Activated CD4-positive, alpha-beta T cell treated with anti-CD3 and anti-CD28 coated beads for 36 hours (primary cell): ENCODE data around the gene DENND1B. TPM values are rescaled to one million over a fixed set of nuclear protein-coding genes. Genes with fewer than 3 reads are reported as not detected.

Experiments
- ATAC-seq: fragments of 200-7000 bp; cut with Tn5 transposase; one replicate; pipeline ENCODE4 v1.10.0; 2021; ENCODE audit warnings: mild to moderate bottlenecking, moderate library complexity
- CTCF ChIA-PET: fragments of 350-600 bp; sonication (Branson Sonifier 250); formaldehyde crosslinking; loops from one replicate; lab custom pipeline; 2021; ENCODE audit warnings: antibody characterized with exemption; lab: Charles Lee
- POLR2A ChIA-PET: fragments of 350-600 bp; sonication (Branson Sonifier 250); formaldehyde crosslinking; loops from one replicate; lab custom pipeline; 2021; ENCODE audit warnings: antibody characterized with exemption, inconsistent platforms; lab: Charles Lee
- DNase-seq: peaks from one replicate; pipeline ENCODE4 v3.0.0-alpha.2; 2020
- H3K27ac Mint-ChIP-seq: one replicate; pipeline ENCODE4 v1.8.0; 2021; ENCODE audit warnings: mixed read lengths
- H3K27me3 Mint-ChIP-seq: one replicate; pipeline ENCODE4 v1.8.0; 2021; ENCODE audit warnings: mixed read lengths
- H3K36me3 Mint-ChIP-seq: one replicate; pipeline ENCODE4 v1.8.0; 2021; ENCODE audit warnings: low read depth, mixed read lengths
- H3K4me1 Mint-ChIP-seq: one replicate; pipeline ENCODE4 v1.8.0; 2021; ENCODE audit warnings: mixed read lengths
- H3K4me3 Mint-ChIP-seq: one replicate; pipeline ENCODE4 v1.8.0; 2021; ENCODE audit warnings: mild to moderate bottlenecking, moderate library complexity, mixed read lengths
- H3K9me3 Mint-ChIP-seq: one replicate; pipeline ENCODE4 v1.8.0; 2021; ENCODE audit warnings: low read depth, mixed read lengths
- intact Hi-C, 2 experiments: fragments of 100-400 bp; cut with DNase I in 1 of 2; cut with micrococcal nuclease in 1 of 2; formaldehyde crosslinking; loops; one replicate each; pipeline versions ENCODE4 v1.14.2 to v1.15.1; 2022 to 2024; cut with DNase I, micrococcal nuclease
- total RNA-seq, 2 experiments: library from RNA; stranded (reverse); gene quantifications; one replicate each; pipeline ENCODE4 v1.2.3, GENCODE V29; 2021

The DENND1B gene, protein sequence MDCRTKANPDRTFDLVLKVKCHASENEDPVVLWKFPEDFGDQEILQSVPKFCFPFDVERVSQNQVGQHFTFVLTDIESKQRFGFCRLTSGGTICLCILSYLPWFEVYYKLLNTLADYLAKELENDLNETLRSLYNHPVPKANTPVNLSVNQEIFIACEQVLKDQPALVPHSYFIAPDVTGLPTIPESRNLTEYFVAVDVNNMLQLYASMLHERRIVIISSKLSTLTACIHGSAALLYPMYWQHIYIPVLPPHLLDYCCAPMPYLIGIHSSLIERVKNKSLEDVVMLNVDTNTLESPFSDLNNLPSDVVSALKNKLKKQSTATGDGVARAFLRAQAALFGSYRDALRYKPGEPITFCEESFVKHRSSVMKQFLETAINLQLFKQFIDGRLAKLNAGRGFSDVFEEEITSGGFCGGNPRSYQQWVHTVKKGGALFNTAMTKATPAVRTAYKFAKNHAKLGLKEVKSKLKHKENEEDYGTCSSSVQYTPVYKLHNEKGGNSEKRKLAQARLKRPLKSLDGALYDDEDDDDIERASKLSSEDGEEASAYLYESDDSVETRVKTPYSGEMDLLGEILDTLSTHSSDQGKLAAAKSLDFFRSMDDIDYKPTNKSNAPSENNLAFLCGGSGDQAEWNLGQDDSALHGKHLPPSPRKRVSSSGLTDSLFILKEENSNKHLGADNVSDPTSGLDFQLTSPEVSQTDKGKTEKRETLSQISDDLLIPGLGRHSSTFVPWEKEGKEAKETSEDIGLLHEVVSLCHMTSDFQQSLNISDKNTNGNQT
- 10 to 100 TPM in 1 of 2 experiments, 1 to 10 TPM in 1; 9.6 to 12.6 TPM for total RNA-seq

DNA sequence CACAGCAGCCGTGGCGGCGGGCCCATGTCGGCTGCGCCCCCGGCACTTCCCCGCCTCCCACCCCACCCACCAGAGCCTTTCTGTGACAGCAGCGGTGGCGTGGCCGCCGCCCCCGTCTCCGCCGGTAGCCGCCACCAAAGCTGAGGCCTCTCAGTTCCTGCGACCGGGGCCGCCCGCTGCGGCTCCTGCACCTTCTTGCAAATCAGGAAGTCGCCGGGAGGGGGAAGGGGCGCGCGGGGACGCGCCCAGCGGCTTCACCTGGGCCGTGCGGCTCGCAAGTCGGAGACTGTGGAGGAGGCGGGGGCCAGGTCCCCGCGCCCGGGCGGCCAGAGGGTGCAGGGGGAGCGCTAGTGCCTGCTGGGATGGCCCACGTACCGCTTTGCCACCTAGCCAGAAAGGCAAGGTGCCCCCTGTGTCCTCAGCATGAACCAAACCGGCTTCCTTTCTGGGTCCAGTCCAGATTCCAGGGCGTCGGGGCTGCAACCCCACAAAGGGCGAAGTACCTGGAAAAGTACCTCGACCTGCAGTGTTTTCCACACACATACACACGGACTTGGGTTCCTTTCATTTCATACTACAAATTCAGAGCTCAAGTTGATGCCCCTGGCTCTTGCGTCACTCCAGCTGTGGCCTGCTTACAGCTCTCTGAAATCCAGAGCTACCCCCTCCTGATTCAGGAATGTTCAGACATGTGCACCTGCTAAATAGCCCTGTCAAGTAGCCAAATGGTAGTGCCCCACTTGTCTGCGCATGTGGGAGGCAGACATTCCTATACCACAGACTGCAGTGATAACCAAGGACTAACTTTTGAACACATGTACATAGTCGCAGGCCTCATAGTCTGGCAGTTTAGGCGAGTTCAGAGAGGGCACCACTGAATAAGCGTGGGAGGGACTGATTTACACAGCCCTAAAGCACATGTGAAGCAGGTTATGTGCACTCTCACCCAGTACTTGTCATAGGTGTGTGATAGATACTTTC, at the start of gene DENND1B:
TSS of gene DENND1B (minus strand) at position 199 of the 981 bp plus-strand sequence. CDS start 325 bp downstream, outside the sequence.
- peak; percentile 78 for ATAC-seq
- Mint-ChIP-seq H3K4me1 (peaks cover 66% of the 10 kb centered on the region), H3K27ac (peak within 1 kb of the TSS; percentile 99), H3K27me3 (no peaks in the 10 kb centered on the region), H3K36me3 (peaks cover 10% of the 10 kb centered on the region), H3K9me3 (peaks cover 5% of the 10 kb centered on the region), H3K4me3 (peak within 1 kb of the TSS; percentile 90)
- ChIA-PET POLR2A (interaction anchor here (1.2 kb wide), 1 partner anchor 11 kb away, joined by 4 read pairs; no protein-coding TSS in a partner anchor), CTCF (interaction anchor here (0.6 to 1.3 kb wide), 8 partner anchors 14 to 129 kb away, joined by 3 read pairs; partner anchors contain the start of gene C1orf53)
- intact Hi-C loops: loop anchor here (1.0 to 10.0 kb wide), 16 partner anchors 127 to 1399 kb away; partner anchors contain the start of genes C1orf53 (in 2 of the 2), ASPM (in 1 of the 2) and NEK7 (in 1 of the 2)
- peak; percentile 88 for DNase-seq

DNA sequence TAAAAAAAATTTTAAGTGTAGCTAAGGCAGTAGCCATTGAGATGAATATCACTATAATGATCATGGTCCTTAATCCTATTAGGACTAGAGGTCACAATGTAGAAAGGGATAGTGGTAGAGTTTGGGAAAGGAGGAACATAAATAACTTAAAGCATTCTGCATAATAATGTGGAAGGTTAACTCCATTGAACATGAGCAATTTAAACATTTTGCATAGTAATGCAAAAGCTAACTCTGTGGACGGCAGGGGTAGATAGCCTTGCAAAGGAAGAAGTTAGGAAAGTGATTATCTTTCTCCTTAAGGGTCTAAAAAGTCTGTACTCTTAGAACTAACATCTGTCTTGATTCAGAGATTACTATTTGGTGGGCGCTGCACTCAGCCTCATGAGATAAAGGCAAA, 39.0 kb upstream of the DENND1B start:
- H3K36me3 Mint-ChIP-seq: no peaks in the 10 kb centered on the region
- ChIA-PET POLR2A (no interaction called here), CTCF (interaction anchor here (0.6 kb wide), 1 partner anchor 37 kb away, joined by 3 read pairs; no protein-coding TSS in a partner anchor)
- H3K27me3 Mint-ChIP-seq: no peaks in the 10 kb centered on the region
- DNase-seq (no peak), ATAC-seq (no peak)
- H3K9me3 Mint-ChIP-seq: no peaks in the 10 kb centered on the region
- no peak overlapping the region for H3K27ac Mint-ChIP-seq
- intact Hi-C loops: no loop called here
- H3K4me3 Mint-ChIP-seq: no peak overlapping the region
- no peaks in the 10 kb centered on the region for H3K4me1 Mint-ChIP-seq

DNA sequence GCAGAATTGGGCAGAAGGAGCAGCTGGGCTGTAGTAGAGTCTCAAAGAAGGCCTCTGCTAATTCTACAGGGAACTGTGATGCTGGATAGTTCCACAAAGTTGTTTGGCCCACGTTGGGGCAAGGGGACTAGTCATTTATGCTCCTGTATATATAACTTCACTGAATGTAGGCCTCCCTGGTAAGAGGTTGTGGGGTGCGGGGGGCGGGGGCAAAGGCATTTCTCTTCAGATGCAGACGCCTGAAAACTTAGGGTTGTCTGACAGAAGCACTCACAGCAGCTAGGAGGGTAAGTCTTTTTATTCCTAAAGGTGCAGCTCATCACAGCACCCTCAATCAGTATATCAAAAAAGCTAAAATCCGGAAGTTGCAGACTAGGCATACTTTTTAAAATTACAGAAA, 38.5 kb upstream of the DENND1B start:
- ChIA-PET POLR2A (no interaction called here), CTCF (interaction anchor here (0.6 kb wide), 1 partner anchor 37 kb away, joined by 3 read pairs; no protein-coding TSS in a partner anchor)
- ATAC-seq: no peak
- no peaks in the 10 kb centered on the region for H3K27me3 Mint-ChIP-seq
- H3K9me3 Mint-ChIP-seq: no peaks in the 10 kb centered on the region
- no peaks in the 10 kb centered on the region for H3K4me1 Mint-ChIP-seq
- no peaks in the 10 kb centered on the region for H3K36me3 Mint-ChIP-seq
- no peak overlapping the region for H3K27ac Mint-ChIP-seq
- intact Hi-C loops: no loop called here
- DNase-seq: no peak
- H3K4me3 Mint-ChIP-seq: no peak overlapping the region

DNA sequence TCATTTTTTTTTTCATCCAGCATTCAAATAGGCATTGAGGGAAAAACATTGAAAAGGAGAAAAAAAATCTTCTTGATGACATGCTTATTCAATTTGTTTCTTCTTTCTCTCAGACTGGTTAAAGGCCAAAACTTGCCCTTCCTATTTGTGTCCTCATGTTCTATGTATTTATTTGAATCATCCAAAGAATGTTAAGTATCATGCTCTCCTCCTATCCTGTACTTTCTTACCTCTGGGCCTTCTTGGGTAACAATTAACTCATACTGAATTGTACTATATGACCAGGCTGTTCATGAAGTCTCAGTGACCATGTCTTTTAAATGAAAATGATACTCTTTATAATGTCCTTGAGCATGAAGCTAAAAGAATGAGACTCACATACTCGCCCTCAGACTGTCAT, 36.5 kb upstream of the DENND1B start:
- intact Hi-C loops: no loop called here
- CTCF ChIA-PET: interaction anchor here (0.7 to 1.5 kb wide), 2 partner anchors 57 to 376 kb away, joined by 4 to 5 read pairs; no protein-coding TSS in a partner anchor

DNA sequence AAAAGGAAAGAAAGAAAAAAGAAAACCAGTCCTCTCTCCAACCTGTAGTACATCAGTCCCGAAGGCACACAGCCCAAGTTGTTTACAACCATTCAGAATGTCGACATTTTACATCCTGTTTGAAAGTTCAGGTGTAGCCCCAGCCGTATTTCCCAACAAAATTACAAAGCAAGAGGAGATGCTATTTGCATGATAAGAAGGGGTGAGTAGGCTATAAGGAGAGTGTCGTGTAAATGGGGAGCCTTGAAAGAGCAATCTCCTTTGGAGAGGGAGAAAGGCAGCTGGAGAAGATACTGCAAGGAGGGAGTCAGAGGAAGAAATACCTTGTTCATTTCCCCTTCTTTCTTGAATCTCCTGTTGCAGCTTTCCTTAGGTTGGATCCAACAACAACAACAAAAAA, 35.5 kb upstream of the DENND1B start:
- no peak for DNase-seq
- H3K4me3 Mint-ChIP-seq: no peak overlapping the region
- H3K4me1 Mint-ChIP-seq: no peaks in the 10 kb centered on the region
- CTCF ChIA-PET: interaction anchor here (0.7 to 1.5 kb wide), 2 partner anchors 58 to 375 kb away, joined by 4 to 5 read pairs; no protein-coding TSS in a partner anchor
- intact Hi-C loops: no loop called here
- H3K9me3 Mint-ChIP-seq: no peaks in the 10 kb centered on the region
- no peak overlapping the region for H3K27ac Mint-ChIP-seq
- no peak for ATAC-seq
- POLR2A ChIA-PET: no interaction called here
- no peaks in the 10 kb centered on the region for H3K36me3 Mint-ChIP-seq
- no peaks in the 10 kb centered on the region for H3K27me3 Mint-ChIP-seq

More for the DNA sequence above, 36.5 kb upstream of the DENND1B start:
- Mint-ChIP-seq H3K4me1 (no peaks in the 10 kb centered on the region), H3K27me3 (no peaks in the 10 kb centered on the region), H3K4me3 (no peak overlapping the region), H3K27ac (no peak overlapping the region), H3K9me3 (no peaks in the 10 kb centered on the region), H3K36me3 (no peaks in the 10 kb centered on the region)
- ATAC-seq (no peak), DNase-seq (no peak)
- POLR2A ChIA-PET: no interaction called here

DNA sequence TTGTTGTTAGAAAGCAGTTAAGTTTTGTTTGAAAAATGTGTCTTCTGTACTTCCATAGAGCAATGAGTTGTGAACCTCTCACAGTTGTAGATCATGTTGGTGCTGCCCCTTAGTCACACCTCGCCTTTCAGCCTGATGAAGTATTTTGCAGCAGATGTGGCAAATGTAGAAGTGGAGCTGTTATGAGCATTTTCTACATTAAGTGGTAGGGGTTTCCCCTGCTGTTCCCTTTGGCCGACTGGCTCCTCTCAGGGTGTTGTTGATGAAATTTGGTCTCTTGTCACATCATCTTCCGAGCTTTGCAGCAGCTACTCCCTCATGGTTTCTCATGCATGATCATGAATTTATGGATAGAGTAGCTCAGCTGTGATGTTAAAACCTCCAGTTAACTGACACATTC, 33.6 kb upstream of the DENND1B start:
- H3K9me3 Mint-ChIP-seq: no peaks in the 10 kb centered on the region
- intact Hi-C loops: no loop called here
- POLR2A ChIA-PET: no interaction called here
- no peaks in the 10 kb centered on the region for H3K27me3 Mint-ChIP-seq
- no peak for ATAC-seq
- DNase-seq: no peak
- CTCF ChIA-PET: interaction anchor here (0.6 to 1.6 kb wide), 4 partner anchors 10 to 60 kb away, joined by 3 to 6 read pairs (median 4); no protein-coding TSS in a partner anchor
- no peaks in the 10 kb centered on the region for H3K36me3 Mint-ChIP-seq
- no peaks in the 10 kb centered on the region for H3K4me1 Mint-ChIP-seq
- H3K27ac Mint-ChIP-seq: no peak overlapping the region
- no peak overlapping the region for H3K4me3 Mint-ChIP-seq

DNA sequence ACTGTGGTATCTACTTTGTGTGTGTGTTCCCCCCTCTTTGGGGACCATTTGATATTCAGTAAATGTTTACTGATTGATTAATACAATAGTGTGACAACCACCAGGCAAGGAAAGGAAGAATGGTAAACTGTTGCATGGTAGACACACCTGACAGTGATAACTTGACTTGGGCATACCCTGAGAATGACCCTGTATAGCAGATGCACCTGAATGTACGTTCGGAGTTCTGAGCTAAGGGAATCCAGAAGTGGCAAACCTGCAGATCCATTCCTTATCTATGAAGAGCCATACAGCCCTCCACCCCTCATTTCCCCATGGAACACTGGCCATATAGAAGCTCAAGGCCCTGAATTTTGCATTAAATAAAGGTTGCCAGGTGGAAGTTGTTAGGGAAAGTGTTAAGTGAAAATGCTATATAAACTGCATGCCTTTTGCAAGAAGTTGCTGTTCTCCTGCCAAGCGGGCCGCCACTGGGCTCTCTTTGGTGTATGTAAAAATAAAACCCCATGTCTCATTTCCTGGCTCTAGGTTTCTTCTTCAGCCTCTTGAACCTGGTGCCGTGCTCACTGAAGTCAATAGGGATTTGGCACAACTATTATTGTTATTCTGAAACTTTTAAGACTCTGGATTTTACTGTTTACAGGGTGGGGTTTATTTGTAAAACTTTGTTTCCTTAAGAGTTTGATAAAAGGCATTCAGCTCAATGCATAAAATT, 32.6 kb upstream of the DENND1B start:
- no peaks in the 10 kb centered on the region for H3K4me1 Mint-ChIP-seq
- no peak overlapping the region for H3K27ac Mint-ChIP-seq
- no peaks in the 10 kb centered on the region for H3K36me3 Mint-ChIP-seq
- ChIA-PET CTCF (interaction anchor here (0.7 to 1.6 kb wide), 3 partner anchors 9 to 199 kb away, joined by 3 to 6 read pairs (median 5); no protein-coding TSS in a partner anchor), POLR2A (no interaction called here)
- no peak for DNase-seq
- H3K9me3 Mint-ChIP-seq: no peaks in the 10 kb centered on the region
- H3K27me3 Mint-ChIP-seq: no peaks in the 10 kb centered on the region
- no peak for ATAC-seq
- intact Hi-C loops: no loop called here
- H3K4me3 Mint-ChIP-seq: no peak overlapping the region

DNA sequence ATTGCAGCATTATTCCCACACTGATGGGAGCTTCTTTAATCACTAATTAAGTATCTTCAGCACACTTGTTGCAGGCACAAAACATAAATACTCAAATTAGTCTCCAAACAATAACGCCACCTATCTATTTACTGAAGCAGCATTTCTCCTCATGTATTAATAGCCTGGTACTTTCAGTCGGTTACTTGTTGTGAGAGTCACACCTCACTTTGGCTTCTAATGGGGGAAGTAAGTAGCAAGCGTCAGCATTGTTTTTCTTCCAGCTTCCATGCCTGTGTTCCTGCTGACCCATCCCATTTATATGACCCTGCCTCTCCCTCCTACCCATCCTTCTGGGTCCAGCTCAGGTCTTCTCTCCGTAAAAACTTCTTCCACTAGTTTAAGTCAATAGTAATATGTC, 31.9 kb upstream of the DENND1B start:
- Mint-ChIP-seq H3K36me3 (no peaks in the 10 kb centered on the region), H3K27ac (no peak overlapping the region), H3K27me3 (no peaks in the 10 kb centered on the region), H3K4me3 (no peak overlapping the region), H3K9me3 (no peaks in the 10 kb centered on the region), H3K4me1 (no peaks in the 10 kb centered on the region)
- ATAC-seq: no peak
- POLR2A ChIA-PET: no interaction called here
- CTCF ChIA-PET: interaction anchor here (0.7 to 1.6 kb wide), 2 partner anchors 9 to 200 kb away, joined by 3 to 6 read pairs; no protein-coding TSS in a partner anchor
- intact Hi-C loops: no loop called here
- DNase-seq: no peak

DNA sequence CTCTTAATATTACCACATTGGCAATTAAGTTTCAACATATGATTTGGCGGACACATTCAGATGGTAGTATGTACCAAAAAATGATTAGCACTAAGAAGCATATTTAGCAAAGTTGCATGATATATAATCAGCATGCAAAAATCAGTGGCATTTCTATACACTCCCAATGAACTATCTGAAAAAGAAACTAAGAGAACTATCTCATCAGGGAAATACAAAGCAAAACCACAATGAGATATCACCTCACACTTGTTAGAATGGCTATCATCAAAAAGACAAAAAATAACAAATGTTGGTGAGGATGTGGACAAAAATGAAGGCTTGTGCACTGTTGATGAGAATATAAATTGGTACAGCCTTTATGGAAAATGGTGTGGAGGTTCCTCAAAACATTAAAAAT, 31.4 kb upstream of the DENND1B start:
- ATAC-seq: no peak
- H3K4me1 Mint-ChIP-seq: no peaks in the 10 kb centered on the region
- H3K27me3 Mint-ChIP-seq: no peaks in the 10 kb centered on the region
- ChIA-PET POLR2A (no interaction called here), CTCF (interaction anchor here (0.7 kb wide), 1 partner anchor 200 kb away, joined by 3 read pairs; no protein-coding TSS in a partner anchor)
- intact Hi-C loops: no loop called here
- DNase-seq: no peak
- H3K9me3 Mint-ChIP-seq: peaks cover 2% of the 10 kb centered on the region
- H3K36me3 Mint-ChIP-seq: peaks cover 2% of the 10 kb centered on the region
- H3K27ac Mint-ChIP-seq: no peak overlapping the region
- no peak overlapping the region for H3K4me3 Mint-ChIP-seq

DNA sequence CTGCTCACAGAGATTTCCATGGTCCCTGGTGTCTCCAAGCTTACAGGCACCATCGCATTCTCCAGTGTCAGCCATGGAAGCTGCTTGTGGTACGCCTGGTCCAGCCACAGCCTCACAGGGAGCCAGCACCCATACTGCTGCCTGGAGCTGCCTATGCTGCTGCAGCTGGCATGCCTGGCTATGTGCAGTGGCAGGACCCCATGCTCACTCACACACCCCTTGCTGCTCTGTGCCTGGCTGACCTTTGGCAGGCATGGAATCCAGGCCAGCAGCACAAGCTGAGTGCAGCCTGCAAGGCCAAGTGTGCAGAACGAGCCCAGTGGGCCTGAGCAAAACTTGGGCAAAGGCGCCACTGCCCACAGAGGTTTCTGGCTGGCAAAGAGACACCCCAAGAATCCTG, 26.4 kb upstream of the DENND1B start:
- CTCF ChIA-PET: no interaction called here
- POLR2A ChIA-PET: no interaction called here
- peaks cover 15% of the 10 kb centered on the region for H3K9me3 Mint-ChIP-seq
- ATAC-seq (no peak), DNase-seq (no peak)
- H3K36me3 Mint-ChIP-seq: peaks cover 4% of the 10 kb centered on the region
- intact Hi-C loops: no loop called here
- no peak overlapping the region for H3K27ac Mint-ChIP-seq
- no peaks in the 10 kb centered on the region for H3K27me3 Mint-ChIP-seq
- no peaks in the 10 kb centered on the region for H3K4me1 Mint-ChIP-seq
- no peak overlapping the region for H3K4me3 Mint-ChIP-seq
